HG03280 (cell line): ENCODE measurements around the gene GINS2.

Source experiments
- ATAC-seq: cut with Tn5 transposase; IDR thresholded peaks from one replicate; pipeline ENCODE4 v1.9.1; 2021; ENCODE audit warnings: mild to moderate bottlenecking, moderate library complexity; ENCODE audit not compliant: unreplicated experiment

GINS2 gene

DNA sequence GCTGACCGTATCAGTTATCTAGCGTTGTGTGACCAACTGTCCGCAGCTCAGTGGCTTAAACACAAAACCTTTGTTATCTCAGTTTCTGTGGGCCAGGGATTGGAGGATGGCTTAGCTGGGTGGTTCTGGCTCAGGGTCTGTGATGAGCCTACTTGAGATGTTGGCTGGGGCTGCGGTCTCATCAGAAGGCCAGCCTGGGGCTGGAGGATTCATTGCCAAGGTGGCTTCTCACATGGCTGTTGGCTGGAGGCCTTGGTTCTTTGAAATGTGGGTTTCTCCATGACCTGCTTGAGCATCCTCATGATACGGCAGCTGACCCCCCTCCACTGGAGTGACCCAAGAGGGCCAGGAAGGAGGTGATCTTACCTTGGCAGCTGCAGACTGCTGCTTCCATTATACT, 58.9 kb downstream of the GINS2 start:
- ATAC-seq: no peak

DNA sequence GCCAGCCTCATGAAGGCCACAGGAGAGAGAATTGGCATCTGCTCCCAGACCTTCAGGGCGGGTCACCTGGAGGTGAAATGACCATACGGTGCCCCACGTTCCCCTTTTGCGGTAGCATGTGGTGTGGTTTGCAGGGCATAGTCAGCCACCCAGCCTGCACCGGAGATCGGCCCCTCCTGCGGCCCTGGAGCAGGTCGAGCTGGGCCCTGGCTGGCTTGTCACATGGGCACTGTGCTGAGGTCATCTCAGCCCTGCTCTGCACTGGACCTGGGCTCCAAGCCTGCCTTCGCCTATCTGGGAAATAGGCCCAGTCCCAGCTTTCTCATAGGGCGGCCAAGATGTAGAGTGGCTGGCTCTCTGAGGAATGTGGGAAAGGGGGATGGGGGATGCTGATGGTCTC, 59.4 kb downstream of the GINS2 start:
- ATAC-seq: no peak

DNA sequence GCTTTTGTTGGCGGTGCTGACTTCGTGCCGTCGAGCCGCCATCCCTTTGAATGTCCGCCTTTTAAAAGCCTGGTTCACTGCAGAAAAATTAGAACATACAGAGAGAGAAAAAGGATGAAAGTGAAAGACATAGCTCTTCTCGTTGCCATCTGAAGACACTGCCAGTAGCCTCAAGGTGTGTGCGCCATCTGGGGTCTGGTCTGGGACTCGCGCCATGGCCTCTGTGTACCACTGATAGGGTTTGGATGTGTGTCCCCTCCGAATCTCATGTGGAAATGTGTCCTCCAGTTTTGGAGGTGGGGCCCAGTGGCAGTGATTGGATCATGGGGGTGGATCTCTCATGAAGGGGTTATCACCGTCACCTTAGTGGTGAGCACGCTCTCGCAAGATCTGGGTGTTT, 60.1 kb downstream of the GINS2 start:
- no peak for ATAC-seq

DNA sequence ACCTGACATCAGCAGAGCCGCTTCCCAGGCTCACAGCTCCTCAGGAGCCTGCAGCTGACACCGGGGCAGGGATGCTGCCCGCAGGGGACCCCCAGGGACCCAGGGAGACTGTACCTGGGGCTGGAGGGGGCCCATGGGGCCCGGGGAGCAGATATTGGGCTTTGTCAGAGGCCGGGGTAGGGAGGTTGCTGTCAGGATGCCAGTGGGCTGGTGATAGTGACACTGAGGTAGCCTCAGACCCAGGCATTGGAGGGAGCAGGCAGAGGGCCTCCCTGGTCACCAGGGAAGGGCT, 60.5 kb downstream of the GINS2 start:
- ATAC-seq: no peak

DNA sequence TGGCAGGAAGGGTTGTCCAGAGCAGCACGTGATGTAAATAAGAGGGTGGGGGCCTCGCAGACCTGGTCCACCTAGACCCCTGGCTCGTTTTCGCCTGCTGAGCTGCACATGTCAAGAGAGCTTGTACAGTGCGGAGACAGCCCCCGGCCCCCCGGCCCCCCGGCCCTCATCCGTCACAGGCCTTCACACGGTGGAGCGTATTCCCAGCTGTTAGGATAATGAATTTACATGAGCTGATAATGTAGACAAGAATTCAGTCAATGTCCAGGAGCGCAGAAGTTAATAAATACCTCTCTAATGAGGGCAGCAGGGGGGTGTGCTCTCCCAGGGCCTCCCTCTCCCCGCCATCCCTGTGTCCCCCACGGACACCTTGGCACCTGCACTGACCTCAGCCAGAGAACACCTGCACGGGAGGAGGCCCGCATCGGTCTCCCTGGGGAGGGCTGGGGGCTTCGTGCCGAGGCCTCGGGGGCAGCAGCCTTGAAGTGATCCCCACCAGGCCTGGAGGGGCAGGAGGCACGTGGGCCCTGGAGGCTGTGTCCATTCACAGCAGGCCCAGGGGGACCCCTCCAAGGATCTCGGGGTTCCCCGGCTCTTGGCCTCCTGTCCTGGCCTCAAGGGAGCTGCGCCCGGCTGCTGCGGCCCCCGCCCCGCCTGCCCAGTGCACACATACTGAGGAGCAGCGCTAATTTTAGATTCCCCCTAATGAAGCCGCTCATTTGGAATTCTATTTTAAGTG, 61.1 kb downstream of the GINS2 start:
- ATAC-seq: no peak

DNA sequence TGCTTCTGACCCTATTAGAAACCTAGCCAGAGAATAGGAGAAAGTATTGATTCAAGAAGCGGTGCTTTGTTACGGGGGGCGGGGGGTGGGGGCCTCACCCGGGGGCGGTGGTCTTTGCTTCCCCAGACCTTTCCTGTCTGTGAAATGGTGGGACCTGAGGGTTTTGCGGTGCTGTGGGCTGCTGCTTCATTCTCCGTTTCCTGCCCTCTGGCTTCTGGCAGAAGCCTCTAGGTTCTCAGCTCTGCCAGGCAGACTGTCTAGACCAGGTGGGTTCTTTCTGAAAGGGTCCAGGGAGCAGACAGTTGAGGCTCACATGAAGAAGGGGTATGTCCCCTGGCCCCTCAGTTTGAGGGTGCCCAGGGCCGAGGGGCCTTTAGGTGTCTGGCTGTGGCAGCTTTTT, 61.7 kb downstream of the GINS2 start:
- ATAC-seq: no peak
